ENCODE measurements around the gene POLR2E. TPM values are rescaled to one million over a fixed set of nuclear protein-coding genes. Genes with fewer than 3 reads are reported as not detected.

The POLR2E gene
- polyA plus RNA-seq, 1 of the 3 experiments (the other 2 are of a cell fraction) = 283 TPM

DNA sequence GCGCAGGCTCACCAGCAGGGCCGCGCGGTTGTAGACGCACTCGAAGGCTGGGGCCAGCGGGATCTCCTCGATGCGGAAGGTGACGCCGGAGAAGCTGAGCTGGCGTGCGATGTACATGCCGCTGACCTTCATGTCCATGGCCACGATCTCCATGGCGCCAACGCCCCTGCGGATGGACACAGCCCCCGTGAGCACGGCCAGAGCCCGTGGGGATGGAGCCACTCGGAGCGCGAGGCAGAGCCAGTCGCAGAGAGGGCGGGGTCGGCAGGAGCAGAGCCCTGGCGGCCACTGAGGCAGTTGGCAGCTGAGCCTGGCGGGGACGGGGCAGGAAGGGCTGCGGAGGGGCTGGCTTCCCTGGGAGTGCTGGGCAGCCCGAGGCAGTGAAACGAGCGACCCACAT lies 23.8 kb upstream of the POLR2E start:
- H3K4me1 ChIP-seq (ENCODE audit: control insufficient read depth in 1 of 2, insufficient read depth in 2 of 2, low read depth in 1 of 2, low read length in 1 of 2) = peaks cover 0 to 1% of the 10 kb centered on the region in 2 experiments; a peak in 1 of 4 replicates
- H3K9ac ChIP-seq = no peak overlapping the region
- H3K36me3 ChIP-seq (replicated peaks in 1 of 2; ENCODE audit: control insufficient read depth in 1 of 2, insufficient read depth in 2 of 2, low read length in 1 of 2) = peaks cover 0 to 42% of the 10 kb centered on the region in 2 experiments
- no peak for TF ChIP-seq TCF12 (IDR thresholded peaks at IDR 0.05)
- no peak for TF ChIP-seq NFIC (IDR thresholded peaks at IDR 0.05; ENCODE audit: borderline replicate concordance)
- TF ChIP-seq MAX (IDR thresholded peaks at IDR 0.05; ENCODE audit: low read depth) = no peak
- TF ChIP-seq SIN3A (IDR thresholded peaks at IDR 0.05; ENCODE audit: borderline replicate concordance, low read depth, low read length) = no peak
- no peak for TF ChIP-seq RXRA (IDR thresholded peaks at IDR 0.05; ENCODE audit: borderline replicate concordance, low read depth)
- TF ChIP-seq, protein P1, sequence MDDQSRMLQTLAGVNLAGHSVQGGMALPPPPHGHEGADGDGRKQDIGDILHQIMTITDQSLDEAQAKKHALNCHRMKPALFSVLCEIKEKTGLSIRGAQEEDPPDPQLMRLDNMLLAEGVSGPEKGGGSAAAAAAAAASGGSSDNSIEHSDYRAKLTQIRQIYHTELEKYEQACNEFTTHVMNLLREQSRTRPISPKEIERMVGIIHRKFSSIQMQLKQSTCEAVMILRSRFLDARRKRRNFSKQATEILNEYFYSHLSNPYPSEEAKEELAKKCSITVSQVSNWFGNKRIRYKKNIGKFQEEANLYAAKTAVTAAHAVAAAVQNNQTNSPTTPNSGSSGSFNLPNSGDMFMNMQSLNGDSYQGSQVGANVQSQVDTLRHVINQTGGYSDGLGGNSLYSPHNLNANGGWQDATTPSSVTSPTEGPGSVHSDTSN (IDR thresholded peaks at IDR 0.05) = no peak
- TF ChIP-seq, protein P2, sequence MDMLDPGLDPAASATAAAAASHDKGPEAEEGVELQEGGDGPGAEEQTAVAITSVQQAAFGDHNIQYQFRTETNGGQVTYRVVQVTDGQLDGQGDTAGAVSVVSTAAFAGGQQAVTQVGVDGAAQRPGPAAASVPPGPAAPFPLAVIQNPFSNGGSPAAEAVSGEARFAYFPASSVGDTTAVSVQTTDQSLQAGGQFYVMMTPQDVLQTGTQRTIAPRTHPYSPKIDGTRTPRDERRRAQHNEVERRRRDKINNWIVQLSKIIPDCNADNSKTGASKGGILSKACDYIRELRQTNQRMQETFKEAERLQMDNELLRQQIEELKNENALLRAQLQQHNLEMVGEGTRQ (IDR thresholded peaks at IDR 0.05; ENCODE audit: borderline replicate concordance, low read depth, low read length) = no peak
- TF ChIP-seq RCOR1 (IDR thresholded peaks at IDR 0.05; ENCODE audit: low read length) = no peak
- TF ChIP-seq RFX5 (IDR thresholded peaks at IDR 0.05; ENCODE audit: low read length) = no peak
- ChIA-PET CTCF (no interaction called here), POLR2A (no interaction called here)
- H3K27me3 ChIP-seq (ENCODE audit: insufficient read depth) = no peaks in the 10 kb centered on the region
- H3K9me3 ChIP-seq = no peaks in the 10 kb centered on the region
- H3K4me2 ChIP-seq = no peak overlapping the region
- H2AFZ ChIP-seq (ENCODE audit: low read depth) = no peak overlapping the region
- H3K27ac ChIP-seq (ENCODE audit: low read depth in 2 of 2, low read length in 1 of 2) = no peak overlapping the region
- 94% methylated on average over 34 of the region's 34 CpGs for WGBS (ENCODE audit: low lambda C conversion rate)
- no peaks in the 10 kb centered on the region for H3K9me2 ChIP-seq
- no peaks in the 10 kb centered on the region for H4K20me1 ChIP-seq (ENCODE audit: insufficient read depth)
- DNase-seq = no peak
- H3K4me3 ChIP-seq (ENCODE audit: low read depth in 2 of 2, low read length in 1 of 2) = no peak overlapping the region
- peaks cover 9% of the 10 kb centered on the region for H3F3A ChIP-seq (replicated peaks; ENCODE audit: insufficient read depth)
- H3K79me2 ChIP-seq (ENCODE audit: insufficient read depth) = no peaks in the 10 kb centered on the region

DNA sequence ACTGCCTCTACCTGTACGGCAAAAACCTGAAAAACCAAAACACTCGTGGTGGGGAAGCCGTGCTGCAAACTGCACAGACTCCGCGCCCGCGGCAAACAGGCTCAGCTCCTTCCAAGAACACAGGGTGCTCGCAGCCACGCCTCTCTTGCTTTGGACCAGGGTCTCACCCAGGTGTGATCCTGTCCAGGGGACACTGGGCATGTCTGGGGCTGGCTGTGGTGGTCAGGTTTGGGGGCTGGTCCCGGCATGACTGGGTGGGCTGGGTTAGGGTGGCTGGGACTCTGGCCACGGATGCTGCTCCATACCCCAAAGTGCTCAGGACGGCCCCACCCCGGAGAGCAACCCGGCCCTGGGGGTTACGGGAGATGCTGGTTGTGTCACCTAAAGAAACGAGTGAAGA lies 22.5 kb upstream of the POLR2E start:
- TF ChIP-seq RFX5 (IDR thresholded peaks at IDR 0.05; ENCODE audit: low read length) (no peak), NFIC (IDR thresholded peaks at IDR 0.05; ENCODE audit: borderline replicate concordance) (no peak), JUND (IDR thresholded peaks at IDR 0.05) (no peak), ELF1 (IDR thresholded peaks at IDR 0.05) (no peak), RAD21 (IDR thresholded peaks at IDR 0.05; ENCODE audit: low read length) (no peak), EZH2phosphoT487 (IDR thresholded peaks at IDR 0.05; ENCODE audit: borderline replicate concordance, low read depth) (no peak), RCOR1 (IDR thresholded peaks at IDR 0.05; ENCODE audit: low read length) (no peak), GABPA (IDR thresholded peaks at IDR 0.05; ENCODE audit: low read depth) (no peak), IRF3 (IDR thresholded peaks at IDR 0.05; ENCODE audit: low read depth, low read length) (no peak), TEAD4 (IDR thresholded peaks at IDR 0.05; ENCODE audit: borderline replicate concordance, insufficient read depth) (no peak), EP300 (IDR thresholded peaks at IDR 0.05; ENCODE audit: borderline replicate concordance in 1 of 2, low read depth in 1 of 2, low read length in 1 of 2) (no peak)
- TF ChIP-seq, protein P2 (IDR thresholded peaks at IDR 0.05; ENCODE audit: borderline replicate concordance, low read depth, low read length) = no peak
- TF ChIP-seq, protein P3, sequence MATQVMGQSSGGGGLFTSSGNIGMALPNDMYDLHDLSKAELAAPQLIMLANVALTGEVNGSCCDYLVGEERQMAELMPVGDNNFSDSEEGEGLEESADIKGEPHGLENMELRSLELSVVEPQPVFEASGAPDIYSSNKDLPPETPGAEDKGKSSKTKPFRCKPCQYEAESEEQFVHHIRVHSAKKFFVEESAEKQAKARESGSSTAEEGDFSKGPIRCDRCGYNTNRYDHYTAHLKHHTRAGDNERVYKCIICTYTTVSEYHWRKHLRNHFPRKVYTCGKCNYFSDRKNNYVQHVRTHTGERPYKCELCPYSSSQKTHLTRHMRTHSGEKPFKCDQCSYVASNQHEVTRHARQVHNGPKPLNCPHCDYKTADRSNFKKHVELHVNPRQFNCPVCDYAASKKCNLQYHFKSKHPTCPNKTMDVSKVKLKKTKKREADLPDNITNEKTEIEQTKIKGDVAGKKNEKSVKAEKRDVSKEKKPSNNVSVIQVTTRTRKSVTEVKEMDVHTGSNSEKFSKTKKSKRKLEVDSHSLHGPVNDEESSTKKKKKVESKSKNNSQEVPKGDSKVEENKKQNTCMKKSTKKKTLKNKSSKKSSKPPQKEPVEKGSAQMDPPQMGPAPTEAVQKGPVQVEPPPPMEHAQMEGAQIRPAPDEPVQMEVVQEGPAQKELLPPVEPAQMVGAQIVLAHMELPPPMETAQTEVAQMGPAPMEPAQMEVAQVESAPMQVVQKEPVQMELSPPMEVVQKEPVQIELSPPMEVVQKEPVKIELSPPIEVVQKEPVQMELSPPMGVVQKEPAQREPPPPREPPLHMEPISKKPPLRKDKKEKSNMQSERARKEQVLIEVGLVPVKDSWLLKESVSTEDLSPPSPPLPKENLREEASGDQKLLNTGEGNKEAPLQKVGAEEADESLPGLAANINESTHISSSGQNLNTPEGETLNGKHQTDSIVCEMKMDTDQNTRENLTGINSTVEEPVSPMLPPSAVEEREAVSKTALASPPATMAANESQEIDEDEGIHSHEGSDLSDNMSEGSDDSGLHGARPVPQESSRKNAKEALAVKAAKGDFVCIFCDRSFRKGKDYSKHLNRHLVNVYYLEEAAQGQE (IDR thresholded peaks at IDR 0.05; ENCODE audit: low read depth, low read length) = no peak
- POLR2A ChIA-PET = no interaction called here
- 96% methylated on average over 10 of the region's 16 CpGs for WGBS (ENCODE audit: low lambda C conversion rate)

More for the DNA sequence above, 22.5 kb upstream of the POLR2E start:
- H3K4me3 ChIP-seq (ENCODE audit: low read depth in 2 of 2, low read length in 1 of 2) = no peak overlapping the region
- no peak overlapping the region for H3K4me2 ChIP-seq
- no peaks in the 10 kb centered on the region for H4K20me1 ChIP-seq (ENCODE audit: insufficient read depth)
- DNase-seq = no peak
- no peaks in the 10 kb centered on the region for H3K9me3 ChIP-seq
- peaks cover 0 to 36% of the 10 kb centered on the region in 2 experiments for H3K36me3 ChIP-seq (replicated peaks in 1 of 2; ENCODE audit: control insufficient read depth in 1 of 2, insufficient read depth in 2 of 2, low read length in 1 of 2)
- no peak overlapping the region for H3K9ac ChIP-seq
- no peaks in the 10 kb centered on the region for H3K79me2 ChIP-seq (ENCODE audit: insufficient read depth)
- no peaks in the 10 kb centered on the region for H3K27me3 ChIP-seq (ENCODE audit: insufficient read depth)
- H3F3A ChIP-seq (replicated peaks; ENCODE audit: insufficient read depth) = peaks cover 9% of the 10 kb centered on the region
- CTCF ChIA-PET = interaction anchor here (1.2 to 1.4 kb wide), 3 partner anchors 52 to 149 kb away, joined by 3 to 4 read pairs (median 3); no protein-coding TSS in a partner anchor
- no peak overlapping the region for H2AFZ ChIP-seq (ENCODE audit: low read depth)
- no peaks in the 10 kb centered on the region for H3K9me2 ChIP-seq
- H3K4me1 ChIP-seq (ENCODE audit: control insufficient read depth in 1 of 2, insufficient read depth in 2 of 2, low read depth in 1 of 2, low read length in 1 of 2) = peaks cover 5 to 7% of the 10 kb centered on the region in 2 experiments; a peak in 2 of 4 replicates
- H3K27ac ChIP-seq (ENCODE audit: low read depth in 2 of 2, low read length in 1 of 2) = no peak overlapping the region
